ENCODE data around the gene GALNS. TPM values are rescaled to one million over a fixed set of nuclear protein-coding genes. Genes with fewer than 3 reads are reported as not detected.

The GALNS gene
- total RNA-seq, 1 donor from 2014 or later: 61.4 TPM

- Histone ChIP-seq H3K4me3 (no peak overlapping the region), H3K27ac (no peak overlapping the region), H3K9me3 (no peaks in the 10 kb centered on the region), H3K36me3 (peaks cover 0 to 12% of the 10 kb centered on the region in 2 donors), H3K4me1 (peaks cover 48% of the 10 kb centered on the region), H3K27me3 (no peaks in the 10 kb centered on the region)
- DNase-seq (ENCODE audit: extremely low spot score in 2 of 2): no peak
- no peak for TF ChIP-seq POLR2A (IDR thresholded peaks at IDR 0.05)
- no peak for TF ChIP-seq POLR2AphosphoS5 (IDR thresholded peaks at IDR 0.05; ENCODE audit: insufficient read depth in 1 of 2, low read depth in 1 of 2)
- no peak for TF ChIP-seq CTCF (IDR thresholded peaks at IDR 0.05)
- intact Hi-C loops (cut with DNase I): no loop called here
Observed at GRCh38 chr16:88809068-88809675, 47.6 kb downstream of the GALNS start.

- H3K27me3 ChIP-seq: no peaks in the 10 kb centered on the region
- no peak overlapping the region for H3K27ac ChIP-seq
- peaks cover 0 to 12% of the 10 kb centered on the region in 2 donors for H3K36me3 ChIP-seq
- no peak overlapping the region for H3K4me3 ChIP-seq
- H3K4me1 ChIP-seq: peaks cover 46% of the 10 kb centered on the region
- no peak for DNase-seq (ENCODE audit: extremely low spot score in 2 of 2)
- H3K9me3 ChIP-seq: no peaks in the 10 kb centered on the region
- intact Hi-C loops (cut with DNase I): no loop called here
- TF ChIP-seq CTCF (IDR thresholded peaks at IDR 0.05) (no peak), POLR2AphosphoS5 (IDR thresholded peaks at IDR 0.05; ENCODE audit: insufficient read depth in 1 of 2, low read depth in 1 of 2) (no peak), POLR2A (IDR thresholded peaks at IDR 0.05) (no peak)
Observed at GRCh38 chr16:88807626-88808453, 48.9 kb downstream of the GALNS start.

- H3K9me3 ChIP-seq: no peaks in the 10 kb centered on the region
- peaks cover 44% of the 10 kb centered on the region for H3K4me1 ChIP-seq
- H3K36me3 ChIP-seq: peaks cover 0 to 12% of the 10 kb centered on the region in 2 donors
- intact Hi-C loops (cut with DNase I): no loop called here
- H3K27ac ChIP-seq: no peak overlapping the region
- no peak overlapping the region for H3K4me3 ChIP-seq
- no peak for DNase-seq (ENCODE audit: extremely low spot score in 2 of 2)
- TF ChIP-seq POLR2A (IDR thresholded peaks at IDR 0.05) (no peak), CTCF (IDR thresholded peaks at IDR 0.05) (no peak), POLR2AphosphoS5 (IDR thresholded peaks at IDR 0.05; ENCODE audit: insufficient read depth in 1 of 2, low read depth in 1 of 2) (no peak)
- H3K27me3 ChIP-seq: no peaks in the 10 kb centered on the region
Observed at GRCh38 chr16:88807142-88807625, 49.6 kb downstream of the GALNS start.

GRCh38 chr16:88806491-88807111 is 50.1 kb downstream of the GALNS start:
- TF ChIP-seq POLR2A (IDR thresholded peaks at IDR 0.05) (no peak), POLR2AphosphoS5 (IDR thresholded peaks at IDR 0.05; ENCODE audit: insufficient read depth in 1 of 2, low read depth in 1 of 2) (no peak), CTCF (IDR thresholded peaks at IDR 0.05) (no peak)
- no peaks in the 10 kb centered on the region for H3K9me3 ChIP-seq
- H3K4me1 ChIP-seq: peaks cover 46% of the 10 kb centered on the region

More at GRCh38 chr16:88806491-88807111, 50.1 kb downstream of the GALNS start:
- Histone ChIP-seq H3K36me3 (peaks cover 0 to 12% of the 10 kb centered on the region in 2 donors), H3K4me3 (no peak overlapping the region), H3K27ac (no peak overlapping the region), H3K27me3 (no peaks in the 10 kb centered on the region)
- intact Hi-C loops (cut with DNase I): no loop called here
- no peak for DNase-seq (ENCODE audit: extremely low spot score in 2 of 2)

Measured in vagina (tissue), 2 donors.